Upper lobe of left lung (tissue), 6 donors: ENCODE measurements around the gene PIN4. TPM values are rescaled to one million over a fixed set of nuclear protein-coding genes. Genes with fewer than 3 reads are reported as not detected.

Experiments used
- ATAC-seq, 2 donors: fragments of 200-7000 bp; cut with Tn5 transposase; one replicate each; pipeline ENCODE4 v1.9.1; 2022; ENCODE audit warnings: mild to moderate bottlenecking in 2 of 2, moderate library complexity in 2 of 2; ENCODE audit not compliant: low FRiP score in 2 of 2
- DNase-seq, 2 donors: peaks; one replicate each; pipeline ENCODE4 v3.0.0-alpha.2; 2019 to 2020
- H3K27ac ChIP-seq, 4 donors: fragments of 200-600 bp; sonication (generic); one replicate each; pipeline ENCODE4 v1.5.1; 2016 to 2019
- H3K27me3 ChIP-seq, 4 donors: fragments of 200-600 bp; sonication (generic); one replicate each; pipeline ENCODE4 v1.5.1; 2017 to 2019
- H3K36me3 ChIP-seq, 4 donors: fragments of 200-600 bp; sonication (generic); one replicate each; pipeline ENCODE4 v1.5.1; 2016 to 2019
- H3K4me1 ChIP-seq, 4 donors: fragments of 200-600 bp; sonication (generic); one replicate each; pipeline ENCODE4 v1.5.1; 2018 to 2019
- H3K4me3 ChIP-seq, 4 donors: fragments of 200-600 bp; sonication (generic); one replicate each; pipeline ENCODE4 v1.5.1; 2017 to 2019; ENCODE audit warnings: mild to moderate bottlenecking in 2 of 4, moderate library complexity in 1 of 4
- H3K9me3 ChIP-seq, 4 donors: fragments of 200-600 bp; sonication (generic); one replicate each; pipeline ENCODE4 v1.5.1; 2018 to 2019
- CTCF ChIP-seq, 6 experiments: fragments of 450-650 bp in 4 of 6; fragments of 200-600 bp in 2 of 6; sonication (generic) in 2 of 6; IDR thresholded peaks; one replicate each; pipeline ENCODE4 v1.5.1; 2016 to 2019; ENCODE audit warnings: antibody characterized with exemption in 6 of 6
- EP300 ChIP-seq, 4 donors: sonication (generic); formaldehyde crosslinking; IDR thresholded peaks; one replicate each; pipeline ENCODE4 v1.5.1; 2017; ENCODE audit warnings: antibody characterized with exemption in 4 of 4, control low read depth in 2 of 4
- POLR2A ChIP-seq, 4 donors: fragments of 450-650 bp; IDR thresholded peaks; one replicate each; pipeline ENCODE4 v1.5.1; 2016 to 2017; ENCODE audit warnings: antibody characterized with exemption in 4 of 4, mild to moderate bottlenecking in 2 of 4
- POLR2AphosphoS5 ChIP-seq, 2 donors: sonication (generic); formaldehyde crosslinking; IDR thresholded peaks; one replicate each; pipeline ENCODE4 v1.5.1; 2017; ENCODE audit warnings: antibody characterized with exemption in 2 of 2
- WGBS, 2 donors: methylation state at CpG; one replicate each; pipeline ENCODE4 v1.1.5; 2017 to 2018; 5-methylcytosine and 5-hydroxymethylcytosine counted together
- total RNA-seq, 6 donors: library from RNA; depleted of rRNA in 4 of 6; stranded (reverse); fragments of >200 nt in 4 of 6; gene quantifications; one replicate each; pipeline versions ENCODE4 v1.1.0 to v1.2.1, GENCODE V29; 2016 to 2021
- donor health status: DM: no; HTN: no; CAD: no; lungs with moderate emphysema.
- donor health status: DM: no; HTN: yes; CAD: no; lungs with severe emphysema.

Gene PIN4
- total RNA-seq, 6 donors from 2014 or later = 3.1 to 23.2 (median 7.2) TPM

GRCh38 chrX:72243472-72243871, 61.9 kb downstream of the PIN4 start:
- DNase-seq = no peak
- ATAC-seq = no peak
- H3K4me1 ChIP-seq = peaks cover 0 to 12% (median 3%) of the 10 kb centered on the region in 4 donors
- WGBS, 2 donors = 35 to 52% methylated on average over 3 of the region's 3 CpGs
- H3K27me3 ChIP-seq = no peaks in the 10 kb centered on the region
- H3K36me3 ChIP-seq = no peaks in the 10 kb centered on the region
- no peak for TF ChIP-seq POLR2AphosphoS5 (IDR thresholded peaks at IDR 0.05)
- TF ChIP-seq CTCF (IDR thresholded peaks at IDR 0.05) = no peak
- TF ChIP-seq POLR2A (IDR thresholded peaks at IDR 0.05) = no peak
- TF ChIP-seq EP300 (IDR thresholded peaks at IDR 0.05) = no peak
- no peak overlapping the region for H3K4me3 ChIP-seq
- H3K9me3 ChIP-seq = no peaks in the 10 kb centered on the region
- no peak overlapping the region for H3K27ac ChIP-seq

GRCh38 chrX:72245461-72246089, 64.0 kb downstream of the PIN4 start:
- DNase-seq (peak in 1 of 2 donors; percentile 66), ATAC-seq (peak in 1 of 2 donors; percentile 50)
- H3K36me3 ChIP-seq = no peaks in the 10 kb centered on the region
- H3K4me3 ChIP-seq = no peak overlapping the region
- no peak overlapping the region for H3K27ac ChIP-seq
- no peaks in the 10 kb centered on the region for H3K9me3 ChIP-seq
- no peaks in the 10 kb centered on the region for H3K27me3 ChIP-seq
- TF ChIP-seq POLR2AphosphoS5 (IDR thresholded peaks at IDR 0.05) (no peak), CTCF (IDR thresholded peaks at IDR 0.05) (peak; percentile 49 to 69 (median 62))
- 75 to 83% methylated on average over 1 to 3 of the region's 3 CpGs for WGBS, 2 donors
- peaks cover 0 to 7% (median 3%) of the 10 kb centered on the region in 4 donors for H3K4me1 ChIP-seq

GRCh38 chrX:72247206-72247942, 65.8 kb downstream of the PIN4 start:
- H3K36me3 ChIP-seq = no peaks in the 10 kb centered on the region
- H3K27me3 ChIP-seq = no peaks in the 10 kb centered on the region
- peak in 1 of 2 donors; percentile 68 for DNase-seq
- TF ChIP-seq POLR2A (IDR thresholded peaks at IDR 0.05) (no peak), EP300 (IDR thresholded peaks at IDR 0.05) (no peak), CTCF (IDR thresholded peaks at IDR 0.05) (no peak), POLR2AphosphoS5 (IDR thresholded peaks at IDR 0.05) (no peak)
- 47% methylated on average over 2 of the region's 2 CpGs; no CpG with 5 or more reads in 1 of the 2 donors for WGBS, 2 donors
- no peak overlapping the region for H3K27ac ChIP-seq
- H3K4me1 ChIP-seq = peaks cover 0 to 7% (median 3%) of the 10 kb centered on the region in 4 donors
- no peak overlapping the region for H3K4me3 ChIP-seq
- H3K9me3 ChIP-seq = no peaks in the 10 kb centered on the region
- ATAC-seq = peak in 1 of 2 donors; percentile 35

Other genes with a start within 250 kb of the PIN4 start
- 10 to 100 TPM in 2 of 6 donors, 1 to 10 TPM in 4; 2.7 to 15.7 (median 6.4) TPM for gene RTL5, start 49.8 kb upstream of the PIN4 start, total RNA-seq
- under 1 TPM in 4 of 6 donors, not detected in 2; 0.14 to 0.44 (median 0.25) TPM for gene ERCC6L, start 57.3 kb downstream of the PIN4 start, total RNA-seq
- gene RPS4X, start 95.5 kb downstream of the PIN4 start, total RNA-seq = 100 to 1,000 TPM; 284 to 942 (median 575) TPM
- gene CITED1, start 124.2 kb downstream of the PIN4 start, total RNA-seq = 1 to 10 TPM in 2 of 6 donors, under 1 TPM in 1, not detected in 3; 0.54 to 2.1 (median 2.0) TPM